T-cell (primary cell): ENCODE results near the gene ROBO2. TPM values are rescaled to one million over a fixed set of nuclear protein-coding genes. Genes with fewer than 3 reads are reported as not detected.

Experiments used
- ATAC-seq, 4 experiments: fragments of 200-7000 bp in 3 of 4; fragments of 150-1000 bp in 1 of 4; cut with Tn5 transposase; replicated peaks in 1 of 4; 1 replicate in 3 of 4; 2 replicates in 1 of 4; pipeline ENCODE4 v1.10.0; 2021; ENCODE audit warnings: moderate library complexity in 3 of 4, mild to moderate bottlenecking in 2 of 4, moderate number of reproducible peaks in 1 of 4
- CTCF ChIA-PET, 2 donors: fragments of 300-600 bp; sonication (Branson Sonifier 250); formaldehyde crosslinking; loops; one replicate each; lab custom pipeline; 2022; ENCODE audit warnings: antibody characterized with exemption in 2 of 2; lab: Charles Lee
- POLR2A ChIA-PET, 2 donors: fragments of 300-600 bp; sonication (Branson Sonifier 250); formaldehyde crosslinking; loops; one replicate each; lab custom pipeline; 2022; ENCODE audit warnings: antibody characterized with exemption in 2 of 2; lab: Charles Lee
- DNase-seq, 35 experiments: peaks; one replicate each; pipeline versions ENCODE4 v3.0.0 to v3.0.0-alpha.2; 2013 to 2023
- H3K27ac ChIP-seq: one replicate; pipeline ENCODE4 v1.5.1; 2013; ENCODE audit warnings: low read length
- H3K27me3 ChIP-seq, 2 experiments: replicated peaks in 1 of 2; 1 replicate in 1 of 2; 2 replicates in 1 of 2; pipeline versions ENCODE4 v1.6.1 to v1.7.0; 2013; ENCODE audit warnings: low read length in 1 of 2, mixed read lengths in 1 of 2; ENCODE audit not compliant: control insufficient read depth in 2 of 2, insufficient read depth in 2 of 2; ENCODE audit errors: extremely low read depth in 1 of 2
- H3K36me3 ChIP-seq, 2 donors: 1 replicate in 1 of 2; 2 replicates in 1 of 2; pipeline versions ENCODE4 v1.6.1 to v1.7.0; 2013; ENCODE audit warnings: low read length in 1 of 2; ENCODE audit not compliant: control insufficient read depth in 2 of 2, insufficient read depth in 1 of 2; ENCODE audit errors: extremely low read depth in 1 of 2
- H3K4me1 ChIP-seq, 2 experiments: 1 replicate in 1 of 2; 2 replicates in 1 of 2; pipeline versions ENCODE4 v1.6.1 to v1.7.0; 2013; ENCODE audit warnings: low read length in 2 of 2, mixed read lengths in 1 of 2; ENCODE audit not compliant: insufficient read depth in 2 of 2, control insufficient read depth in 1 of 2; ENCODE audit errors: extremely low read depth in 1 of 2
- H3K4me3 ChIP-seq, 2 donors: 1 replicate in 1 of 2; 2 replicates in 1 of 2; pipeline versions ENCODE4 v1.5.1 to v1.7.0; 2013; ENCODE audit warnings: mild to moderate bottlenecking in 2 of 2, low read length in 1 of 2, moderate library complexity in 1 of 2; ENCODE audit not compliant: control insufficient read depth in 1 of 2; ENCODE audit errors: extremely low read depth in 1 of 2
- H3K9me3 ChIP-seq: 2 replicates; pipeline ENCODE4 v1.7.0; 2013
- H3K27ac Mint-ChIP-seq, 2 donors: one replicate each; pipeline ENCODE4 v1.8.0; 2020 to 2021; ENCODE audit warnings: mild to moderate bottlenecking in 2 of 2, mixed read lengths in 2 of 2
- H3K27me3 Mint-ChIP-seq, 2 donors: one replicate each; pipeline ENCODE4 v1.8.0; 2021 to 2022; ENCODE audit warnings: mixed read lengths in 2 of 2
- H3K36me3 Mint-ChIP-seq: one replicate; pipeline ENCODE4 v1.8.0; 2021; ENCODE audit warnings: mixed read lengths
- H3K4me1 Mint-ChIP-seq, 3 donors: one replicate each; pipeline ENCODE4 v1.8.0; 2020 to 2022; ENCODE audit warnings: mixed read lengths in 3 of 3, mild to moderate bottlenecking in 1 of 3
- H3K4me3 Mint-ChIP-seq, 3 donors: one replicate each; pipeline ENCODE4 v1.8.0; 2020 to 2022; ENCODE audit warnings: mild to moderate bottlenecking in 3 of 3, mixed read lengths in 3 of 3, moderate library complexity in 3 of 3
- H3K9me3 Mint-ChIP-seq, 3 donors: one replicate each; pipeline ENCODE4 v1.8.0; 2020 to 2022; ENCODE audit warnings: mixed read lengths in 3 of 3
- WGBS: methylation state at CpG from one replicate; pipeline ENCODE4 v1.1.5; 2013; ENCODE audit warnings: missing lambda C conversion rate; ENCODE audit not compliant: insufficient coverage; 5-methylcytosine and 5-hydroxymethylcytosine counted together
- total RNA-seq, 35 experiments: library from RNA in 6 of 35; stranded (reverse) in 6 of 35; fragments of 120-200 nt in 1 of 35; gene quantifications; one replicate each; pipeline versions ENCODE4 v1.2.1 to v1.2.4 and lab custom pipeline; 2013 to 2026

The ROBO2 gene
- total RNA-seq = not detected
- 0.06 TPM for total RNA-seq (2013)
- 0 to 0.09 (median 0) reads per million in 29 experiments for total RNA-seq (lab: John Stamatoyannopoulos, UW)

- H3K4me1 Mint-ChIP-seq = peaks cover 0 to 2% (median 0%) of the 10 kb centered on the region in 3 donors
- ChIA-PET CTCF (no interaction called here), POLR2A (no interaction called here)
- Histone ChIP-seq H3K4me3 (no peak within 1 kb of the TSS), H3K4me1 (no peaks in the 10 kb centered on the region), H3K27ac (no peak within 1 kb of the TSS), H3K27me3 (peaks cover 11 to 21% of the 10 kb centered on the region in 2 experiments), H3K9me3 (no peaks in the 10 kb centered on the region), H3K36me3 (no peaks in the 10 kb centered on the region)
- peaks cover 0 to 4% (median 0%) of the 10 kb centered on the region in 3 donors for H3K9me3 Mint-ChIP-seq
- 6% methylated on average over 30 of the region's 54 CpGs for WGBS
- ATAC-seq (no peak), DNase-seq (no peak)
- H3K4me3 Mint-ChIP-seq = no peak within 1 kb of the TSS
- H3K27ac Mint-ChIP-seq = peak within 1 kb of the TSS in 1 of 2 donors; percentile 59
- no peaks in the 10 kb centered on the region for H3K36me3 Mint-ChIP-seq
- H3K27me3 Mint-ChIP-seq = peaks cover 17 to 32% of the 10 kb centered on the region in 2 donors
These were observed at the start of gene ROBO2 for GRCh38 chr3:77039606-77040171. Gene ROBO2 (plus strand): TSS chr3:77040099. CDS start chr3:77040786, 687 bp downstream.

GRCh38 chr3:76990606-76991005, 49.3 kb upstream of the ROBO2 start:
- H3K27me3 Mint-ChIP-seq = no peaks in the 10 kb centered on the region
- DNase-seq (no peak), ATAC-seq (no peak)
- ChIA-PET POLR2A (no interaction called here), CTCF (no interaction called here)
- H3K27ac ChIP-seq = no peak overlapping the region
- no peaks in the 10 kb centered on the region for H3K36me3 Mint-ChIP-seq
- no peaks in the 10 kb centered on the region for H3K9me3 ChIP-seq
- 77% methylated on average over 2 of the region's 5 CpGs for WGBS
- H3K4me1 ChIP-seq = no peaks in the 10 kb centered on the region
- H3K4me3 ChIP-seq = no peak overlapping the region
- H3K4me1 Mint-ChIP-seq = no peaks in the 10 kb centered on the region
- H3K4me3 Mint-ChIP-seq = no peak overlapping the region
- H3K27me3 ChIP-seq = no peaks in the 10 kb centered on the region
- no peaks in the 10 kb centered on the region for H3K36me3 ChIP-seq
- peaks cover 6 to 14% (median 11%) of the 10 kb centered on the region in 3 donors for H3K9me3 Mint-ChIP-seq
- no peak overlapping the region for H3K27ac Mint-ChIP-seq

- Mint-ChIP-seq H3K9me3 (peaks cover 6 to 14% (median 11%) of the 10 kb centered on the region in 3 donors), H3K4me3 (no peak overlapping the region), H3K27me3 (no peaks in the 10 kb centered on the region), H3K27ac (no peak overlapping the region), H3K4me1 (no peaks in the 10 kb centered on the region), H3K36me3 (no peaks in the 10 kb centered on the region)
- Histone ChIP-seq H3K4me1 (no peaks in the 10 kb centered on the region), H3K9me3 (no peaks in the 10 kb centered on the region), H3K4me3 (no peak overlapping the region), H3K36me3 (no peaks in the 10 kb centered on the region), H3K27ac (no peak overlapping the region), H3K27me3 (no peaks in the 10 kb centered on the region)
- ATAC-seq = no peak
- ChIA-PET POLR2A (no interaction called here), CTCF (no interaction called here)
- no CpG with 5 or more reads among the region's 3 CpGs for WGBS
- no peak for DNase-seq
These were observed 48.7 kb upstream of the ROBO2 start for GRCh38 chr3:76991165-76991564.

GRCh38 chr3:76997733-76998132, 42.2 kb upstream of the ROBO2 start:
- H3K9me3 Mint-ChIP-seq = peaks cover 3 to 21% (median 7%) of the 10 kb centered on the region in 3 donors
- H3K27me3 Mint-ChIP-seq = no peaks in the 10 kb centered on the region
- H3K36me3 Mint-ChIP-seq = no peaks in the 10 kb centered on the region
- no CpG with 5 or more reads among the region's 2 CpGs for WGBS
- Histone ChIP-seq H3K4me1 (no peaks in the 10 kb centered on the region), H3K4me3 (no peak overlapping the region), H3K27me3 (no peaks in the 10 kb centered on the region), H3K36me3 (no peaks in the 10 kb centered on the region), H3K9me3 (no peaks in the 10 kb centered on the region), H3K27ac (no peak overlapping the region)
- ChIA-PET POLR2A (no interaction called here), CTCF (interaction anchor here in 1 of 2 donors (0.7 kb wide), 1 partner anchor 52 kb away, joined by 3 read pairs; no protein-coding TSS in a partner anchor)
- ATAC-seq = no peak
- DNase-seq = no peak
- H3K27ac Mint-ChIP-seq = no peak overlapping the region
- H3K4me3 Mint-ChIP-seq = no peak overlapping the region
- H3K4me1 Mint-ChIP-seq = no peaks in the 10 kb centered on the region

- H3K36me3 ChIP-seq = no peaks in the 10 kb centered on the region
- Mint-ChIP-seq H3K27ac (no peak overlapping the region), H3K27me3 (no peaks in the 10 kb centered on the region), H3K36me3 (no peaks in the 10 kb centered on the region), H3K4me3 (no peak overlapping the region), H3K4me1 (no peaks in the 10 kb centered on the region), H3K9me3 (peaks cover 3 to 19% (median 5%) of the 10 kb centered on the region in 3 donors)
- no CpG with 5 or more reads among the region's 3 CpGs for WGBS
- H3K4me1 ChIP-seq = no peaks in the 10 kb centered on the region
- H3K27me3 ChIP-seq = no peaks in the 10 kb centered on the region
- H3K9me3 ChIP-seq = no peaks in the 10 kb centered on the region
- CTCF ChIA-PET = no interaction called here
- ATAC-seq (no peak), DNase-seq (no peak)
- H3K27ac ChIP-seq = no peak overlapping the region
- POLR2A ChIA-PET = no interaction called here
- H3K4me3 ChIP-seq = no peak overlapping the region
These were observed 41.3 kb upstream of the ROBO2 start for GRCh38 chr3:76998555-76998954.

GRCh38 chr3:77001062-77001701, 38.7 kb upstream of the ROBO2 start:
- Histone ChIP-seq H3K4me3 (no peak overlapping the region), H3K9me3 (no peaks in the 10 kb centered on the region), H3K27me3 (no peaks in the 10 kb centered on the region), H3K27ac (no peak overlapping the region), H3K36me3 (no peaks in the 10 kb centered on the region), H3K4me1 (no peaks in the 10 kb centered on the region)
- Mint-ChIP-seq H3K4me1 (no peaks in the 10 kb centered on the region), H3K27ac (no peak overlapping the region), H3K9me3 (peaks cover 7 to 24% (median 9%) of the 10 kb centered on the region in 3 donors), H3K27me3 (no peaks in the 10 kb centered on the region), H3K36me3 (no peaks in the 10 kb centered on the region), H3K4me3 (no peak overlapping the region)
- ChIA-PET CTCF (no interaction called here), POLR2A (no interaction called here)
- ATAC-seq = no peak
- 61% methylated on average over 2 of the region's 5 CpGs for WGBS
- no peak for DNase-seq
